Pancreas (tissue), 10 donors: ENCODE results near the gene B4GALT7. TPM values are rescaled to one million over a fixed set of nuclear protein-coding genes. Genes with fewer than 3 reads are reported as not detected.
"Not testable (repeated sequence)": the region's sequence is repeated elsewhere in the genome, so short reads cannot be mapped to it uniquely, and the experiment has no call there.

Source experiments
- ATAC-seq, 4 donors: fragments of 200-7000 bp; cut with Tn5 transposase; one replicate each; pipeline versions ENCODE4 v1.8.0 to v1.9.1; 2020; ENCODE audit warnings: mild to moderate bottlenecking in 4 of 4, moderate library complexity in 4 of 4
- DNase-seq, 6 donors: peaks; one replicate each; pipeline ENCODE4 v3.0.0-alpha.2; 2020
- FAIRE-seq: peaks from 2 replicates; lab custom pipeline; 2012; peaks lifted over from hg19 to GRCh38; lab: Jason Lieb, UNC
- H3K27ac ChIP-seq, 4 donors: fragments of 200-600 bp; sonication (generic); 1 replicate in 3 of 4; 2 replicates in 1 of 4; pipeline versions ENCODE4 v1.5.0 to v1.8.0; 2020
- H3K27me3 ChIP-seq, 4 donors: fragments of 200-600 bp; one replicate each; pipeline ENCODE4 v1.8.0; 2021
- H3K36me3 ChIP-seq, 3 donors: fragments of 200-600 bp; sonication (generic) in 1 of 3; one replicate each; pipeline versions ENCODE4 v1.5.0 to v1.8.0; 2020 to 2021
- H3K4me1 ChIP-seq, 3 donors: fragments of 200-600 bp; one replicate each; pipeline ENCODE4 v1.8.0; 2021
- H3K4me3 ChIP-seq, 4 donors: fragments of 200-600 bp; sonication (generic) in 2 of 4; one replicate each; pipeline versions ENCODE4 v1.5.0 to v1.8.0; 2020 to 2021
- H3K9me3 ChIP-seq, 4 donors: fragments of 200-600 bp; one replicate each; pipeline ENCODE4 v1.8.0; 2021
- WGBS, 2 donors: extraction: QIAGEN DNeasy Blood & Tissue Kit; methylation state at CpG; one replicate each; pipeline ENCODE4 v1.1.7; 2013; 5-methylcytosine and 5-hydroxymethylcytosine counted together
- intact Hi-C, 3 donors: fragments of 100-400 bp; cut with DNase I; formaldehyde crosslinking; loops; one replicate each; pipeline versions ENCODE4 v1.11.1 to v1.14.2; 2022
- polyA plus RNA-seq, 2 donors: library from polyadenylated mRNA; stranded (reverse); fragments of 200-250 nt; gene quantifications; one replicate each; pipeline ENCODE4 v1.2.3, GENCODE V29; 2013
- total RNA-seq, 6 donors: library from RNA; stranded (reverse); fragmentation: NEBNext Ultra II Directional in 4 of 6; extraction: Animal tissue kit (Norgen Biotek cat#: 25700) in 4 of 6; gene quantifications; one replicate each; pipeline versions ENCODE4 v1.2.1 to v1.2.4, GENCODE V29; 2021 to 2023
- TF ChIP-seq, protein P1 (sequence below), 4 donors: fragments of 200-600 bp; sonication (generic) in 3 of 4; IDR thresholded peaks; one replicate each; pipeline versions ENCODE4 v1.5.0 to v1.8.0; 2021; ENCODE audit warnings: antibody characterized with exemption in 4 of 4
- donor health status: healthy with polysubstance abuse.
- donor health status: DM: no; HTN: no; CAD: no; lungs with moderate emphysema.
- donor health status: DM: no; HTN: no; CAD: no.
- donor health status: control.
- donor health status: control.
- donor health status: Bipolar disorder and iron deficiency.
- donor health status: DM: yes; HTN: yes; CAD: no.
- donor health status: DM: no; HTN: no; CAD: no.
- donor health status: DM: no; HTN: no; CAD: no.
- donor health status: DM: yes; HTN: yes; CAD: no.

The B4GALT7 gene
- total and polyA plus RNA-seq, 8 donors: 12.6 to 51.0 (median 17.0) TPM

DNA sequence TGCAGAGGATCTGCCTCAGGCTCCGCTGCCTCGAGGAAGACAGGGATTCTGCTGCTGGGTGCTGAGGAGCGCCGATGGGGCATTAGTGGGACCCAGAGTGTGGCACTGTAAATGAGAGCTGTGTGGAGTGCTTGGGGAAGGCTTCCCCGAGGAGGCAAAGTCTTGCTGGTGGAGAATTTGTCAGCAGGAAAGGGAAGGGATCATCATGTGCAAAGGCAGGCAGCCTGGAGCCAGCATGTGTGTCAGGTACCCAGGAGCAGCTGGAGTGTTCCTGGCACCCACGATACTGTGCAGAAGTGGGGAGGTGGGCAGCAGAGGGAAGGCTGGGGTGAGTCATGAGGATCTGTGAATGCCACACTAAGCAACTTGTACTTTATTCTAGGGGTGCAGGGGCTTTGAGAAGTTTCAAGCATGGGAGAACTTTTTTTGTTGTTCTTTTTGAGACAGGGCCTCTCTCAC lies 12.3 kb downstream of the B4GALT7 start:
- intact Hi-C loops: no loop called here
- no peaks in the 10 kb centered on the region for H3K27me3 ChIP-seq
- FAIRE-seq: no peak

DNA sequence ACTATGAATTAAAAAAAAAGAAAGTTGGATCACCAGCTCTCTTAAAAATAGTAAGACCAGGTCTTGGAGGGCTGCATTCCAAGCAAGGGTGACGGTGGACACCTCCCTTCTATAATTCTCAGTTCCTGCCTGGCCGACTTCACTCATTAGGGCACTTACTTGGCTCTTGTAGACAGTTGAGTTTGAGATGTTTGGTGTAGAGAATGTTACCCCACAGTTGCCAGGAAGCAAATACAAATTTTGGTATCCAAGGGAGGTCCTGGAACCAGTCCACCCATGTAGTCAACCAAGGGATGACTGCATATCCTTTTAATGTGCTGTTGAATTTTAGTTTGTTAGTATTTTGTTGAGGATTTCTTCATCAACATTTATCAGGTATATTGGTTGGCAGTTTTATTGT lies 20.6 kb downstream of the B4GALT7 start:
- no peak for FAIRE-seq
- Histone ChIP-seq H3K4me3 (no peak overlapping the region), H3K9me3 (no peaks in the 10 kb centered on the region), H3K27me3 (no peaks in the 10 kb centered on the region), H3K4me1 (no peaks in the 10 kb centered on the region), H3K36me3 (peaks cover 0 to 12% (median 12%) of the 10 kb centered on the region in 3 donors), H3K27ac (no peak overlapping the region)
- WGBS, 2 donors: 96% methylated on average over 2 of the region's 2 CpGs
- ATAC-seq: no peak
- intact Hi-C loops: no loop called here
- TF ChIP-seq, protein P1, sequence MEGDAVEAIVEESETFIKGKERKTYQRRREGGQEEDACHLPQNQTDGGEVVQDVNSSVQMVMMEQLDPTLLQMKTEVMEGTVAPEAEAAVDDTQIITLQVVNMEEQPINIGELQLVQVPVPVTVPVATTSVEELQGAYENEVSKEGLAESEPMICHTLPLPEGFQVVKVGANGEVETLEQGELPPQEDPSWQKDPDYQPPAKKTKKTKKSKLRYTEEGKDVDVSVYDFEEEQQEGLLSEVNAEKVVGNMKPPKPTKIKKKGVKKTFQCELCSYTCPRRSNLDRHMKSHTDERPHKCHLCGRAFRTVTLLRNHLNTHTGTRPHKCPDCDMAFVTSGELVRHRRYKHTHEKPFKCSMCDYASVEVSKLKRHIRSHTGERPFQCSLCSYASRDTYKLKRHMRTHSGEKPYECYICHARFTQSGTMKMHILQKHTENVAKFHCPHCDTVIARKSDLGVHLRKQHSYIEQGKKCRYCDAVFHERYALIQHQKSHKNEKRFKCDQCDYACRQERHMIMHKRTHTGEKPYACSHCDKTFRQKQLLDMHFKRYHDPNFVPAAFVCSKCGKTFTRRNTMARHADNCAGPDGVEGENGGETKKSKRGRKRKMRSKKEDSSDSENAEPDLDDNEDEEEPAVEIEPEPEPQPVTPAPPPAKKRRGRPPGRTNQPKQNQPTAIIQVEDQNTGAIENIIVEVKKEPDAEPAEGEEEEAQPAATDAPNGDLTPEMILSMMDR (IDR thresholded peaks at IDR 0.05): no peak
- no peak for DNase-seq

More for the DNA sequence above, 12.3 kb downstream of the B4GALT7 start:
- Histone ChIP-seq H3K4me3 (no peak overlapping the region), H3K4me1 (no peaks in the 10 kb centered on the region), H3K9me3 (no peaks in the 10 kb centered on the region), H3K27ac (no peak overlapping the region), H3K36me3 (no peaks in the 10 kb centered on the region)
- ATAC-seq: no peak
- TF ChIP-seq, protein P1 (IDR thresholded peaks at IDR 0.05): no peak
- 75 to 77% methylated on average over 6 of the region's 6 CpGs for WGBS, 2 donors
- no peak for DNase-seq

DNA sequence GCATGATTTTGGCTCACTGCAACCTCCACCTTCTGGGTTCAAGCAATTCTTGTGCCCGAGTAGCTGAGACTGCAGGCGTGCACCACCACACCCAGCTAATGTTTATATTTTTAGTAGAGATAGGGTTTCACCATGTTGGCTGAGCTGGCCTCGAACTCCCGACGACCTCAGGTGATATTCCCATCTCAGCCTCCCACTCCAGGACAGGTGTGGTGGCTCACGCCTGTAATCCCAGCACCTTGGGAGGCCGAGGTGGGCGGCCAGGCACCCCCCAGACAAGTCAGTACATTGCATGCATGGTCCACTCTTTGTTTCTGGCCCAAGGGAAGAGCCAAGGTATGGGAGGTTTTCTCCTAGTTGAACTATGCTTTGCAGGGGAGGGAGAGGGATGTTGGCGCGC lies 24.2 kb downstream of the B4GALT7 start:
- WGBS, 2 donors: 94 to 96% methylated on average over 10 of the region's 10 CpGs
- DNase-seq, FAIRE-seq, H3K4me3 ChIP-seq, intact Hi-C loops, H3K9me3 ChIP-seq, H3K36me3 ChIP-seq, H3K27me3 ChIP-seq, H3K27ac ChIP-seq, ATAC-seq, H3K4me1 ChIP-seq: not testable (repeated sequence)

DNA sequence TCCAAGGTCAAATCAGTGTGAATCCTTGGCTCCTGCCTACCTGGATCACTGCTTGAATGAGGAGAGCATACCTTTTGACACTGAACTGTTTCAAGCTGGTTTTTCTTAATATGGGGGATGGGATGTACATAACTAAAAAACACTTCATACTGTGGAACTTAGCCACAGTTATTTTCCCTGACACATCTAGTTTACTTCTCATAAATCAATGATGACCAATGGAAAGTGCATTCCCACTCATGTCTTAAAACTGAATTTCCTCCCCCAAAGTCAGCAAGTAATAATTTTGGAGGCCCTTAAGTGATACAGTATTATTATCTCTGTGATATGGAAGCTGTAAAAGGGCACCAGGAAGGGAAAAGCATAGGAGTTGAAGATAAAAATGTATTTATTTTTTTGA lies 30.3 kb downstream of the B4GALT7 start:
- H3K27me3 ChIP-seq, H3K4me1 ChIP-seq, ATAC-seq, DNase-seq, H3K27ac ChIP-seq, intact Hi-C loops, H3K36me3 ChIP-seq, H3K9me3 ChIP-seq, H3K4me3 ChIP-seq, FAIRE-seq: not testable (repeated sequence)

DNA sequence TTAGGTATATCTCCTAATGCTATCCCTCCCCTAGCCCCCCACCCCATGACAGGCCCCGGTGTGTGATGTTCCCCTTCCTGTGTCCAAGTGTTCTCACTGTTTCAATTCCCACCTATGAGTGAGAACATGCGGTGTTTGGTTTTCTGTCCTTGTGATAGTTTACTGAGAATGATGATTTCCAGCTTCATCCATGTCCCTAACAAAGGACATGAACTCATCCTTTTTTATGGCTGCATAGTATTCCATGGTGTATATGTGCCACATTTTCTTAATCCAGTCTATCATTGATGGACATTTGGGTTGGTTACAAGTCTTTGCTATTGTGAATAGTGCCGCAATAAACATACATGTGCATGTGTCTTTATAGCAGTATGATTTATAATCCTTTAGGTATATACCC lies 35.0 kb downstream of the B4GALT7 start:
- DNase-seq, H3K9me3 ChIP-seq, FAIRE-seq, ATAC-seq, H3K4me1 ChIP-seq, H3K27me3 ChIP-seq, intact Hi-C loops, H3K4me3 ChIP-seq, H3K36me3 ChIP-seq, H3K27ac ChIP-seq: not testable (repeated sequence)
- WGBS, 2 donors: 84 to 99% methylated on average over 3 of the region's 3 CpGs

DNA sequence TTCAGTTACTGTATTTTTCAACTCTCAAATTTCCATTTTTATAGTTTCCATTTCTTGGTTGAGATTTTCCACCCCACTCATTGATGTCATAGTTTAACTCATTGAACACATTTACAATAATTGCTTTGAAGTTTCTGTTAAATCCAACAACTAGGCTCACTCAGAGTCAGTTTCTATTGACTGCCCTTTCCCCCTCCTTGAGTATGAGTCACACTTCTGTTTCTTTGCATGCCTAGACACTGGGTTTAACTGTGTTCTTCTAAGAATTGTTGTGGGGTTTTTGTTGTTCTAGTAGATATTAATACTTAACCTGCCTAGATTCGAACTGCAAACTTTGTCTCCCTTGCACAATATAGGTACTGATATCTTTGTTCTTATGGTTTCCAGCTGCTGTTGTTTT lies 45.5 kb downstream of the B4GALT7 start:
- H3K27ac ChIP-seq, H3K4me3 ChIP-seq, H3K27me3 ChIP-seq, H3K36me3 ChIP-seq, DNase-seq, intact Hi-C loops, FAIRE-seq, H3K4me1 ChIP-seq, ATAC-seq, H3K9me3 ChIP-seq: not testable (repeated sequence)
- no CpG with 5 or more reads among the region's 1 CpG for WGBS, 2 donors

DNA sequence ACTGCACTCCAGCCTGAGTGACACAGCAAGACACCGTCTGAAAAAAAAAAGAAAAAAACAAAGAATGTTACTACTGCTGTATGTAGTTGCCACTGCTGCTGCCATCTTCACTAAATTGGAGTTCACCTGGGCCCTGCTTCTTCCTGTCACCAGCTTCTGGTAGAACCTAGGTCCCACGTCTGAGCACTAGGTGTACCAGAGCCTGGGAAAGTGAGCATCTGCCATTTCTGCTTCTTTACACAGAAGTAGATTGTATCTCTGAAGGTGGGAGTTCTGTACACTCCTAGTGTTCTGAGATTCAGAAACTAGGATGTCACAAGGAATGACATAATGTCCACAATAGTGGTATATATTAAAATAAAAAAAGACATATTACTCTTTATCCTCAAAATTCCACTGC lies 51.3 kb downstream of the B4GALT7 start:
- intact Hi-C loops: not testable (repeated sequence)

DNA sequence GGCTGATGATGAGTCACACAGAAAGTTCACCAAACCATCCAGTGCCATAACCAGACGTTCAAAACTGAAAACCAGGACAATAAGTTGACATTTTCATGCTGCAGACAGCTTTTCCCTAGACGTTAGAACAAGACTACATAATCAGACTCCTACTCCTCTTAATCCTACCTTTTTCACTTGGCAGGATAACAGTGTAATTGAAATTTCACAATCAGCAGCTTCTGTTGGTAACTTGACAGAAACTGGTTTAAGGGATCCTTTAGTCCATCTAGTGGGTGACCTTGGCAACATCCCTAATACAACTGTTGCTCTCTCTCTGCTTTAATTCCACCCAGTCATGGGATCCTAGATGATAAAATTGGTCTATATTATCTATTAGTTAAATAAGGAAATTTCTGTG lies 57.9 kb downstream of the B4GALT7 start:
- ATAC-seq: peak; percentile 69 to 91 (median 83)
- 13 to 34% methylated on average over 1 to 2 of the region's 2 CpGs for WGBS, 2 donors
- H3K27ac ChIP-seq, FAIRE-seq, H3K4me3 ChIP-seq, H3K36me3 ChIP-seq, H3K27me3 ChIP-seq, H3K4me1 ChIP-seq, DNase-seq, H3K9me3 ChIP-seq, intact Hi-C loops: not testable (repeated sequence)

More for the DNA sequence above, 51.3 kb downstream of the B4GALT7 start:
- FAIRE-seq, H3K4me1 ChIP-seq, H3K9me3 ChIP-seq, H3K27ac ChIP-seq, H3K4me3 ChIP-seq, H3K27me3 ChIP-seq, H3K36me3 ChIP-seq: not testable (repeated sequence)
- ATAC-seq: peak; percentile 67 to 96 (median 94)
- DNase-seq: peak in 4 of 6 donors; percentile 48 to 71 (median 62)
- 42 to 47% methylated on average over 2 of the region's 2 CpGs for WGBS, 2 donors

DNA sequence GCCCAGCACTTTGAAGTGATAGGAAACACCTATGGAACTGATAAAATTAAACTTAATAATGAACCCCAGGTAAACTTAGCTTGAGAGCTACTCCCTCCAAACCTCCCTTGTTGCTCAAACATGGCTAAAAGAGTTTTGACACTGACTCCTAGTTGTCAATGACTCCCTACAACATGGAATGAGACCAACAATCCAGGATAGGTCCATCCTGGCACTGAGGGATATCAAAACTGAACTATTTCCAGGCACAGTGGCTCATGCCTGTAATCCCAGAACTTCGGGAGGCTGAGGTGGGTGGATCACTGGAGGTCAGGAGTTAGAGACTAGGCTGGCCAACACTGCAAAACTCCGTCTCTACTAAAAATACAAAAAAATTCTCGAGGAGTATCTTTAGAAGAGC lies 58.6 kb downstream of the B4GALT7 start:
- 55 to 81% methylated on average over 3 of the region's 3 CpGs for WGBS, 2 donors
- intact Hi-C loops, DNase-seq, H3K27ac ChIP-seq, ATAC-seq, FAIRE-seq, H3K4me1 ChIP-seq, H3K4me3 ChIP-seq, H3K36me3 ChIP-seq, H3K9me3 ChIP-seq, H3K27me3 ChIP-seq: not testable (repeated sequence)
